GM19328 (cell line): ENCODE measurements around the gene CCDC167.

Source experiments
- ATAC-seq: cut with Tn5 transposase; IDR thresholded peaks from one replicate; pipeline ENCODE4 v1.9.1; 2021; ENCODE audit warnings: mild to moderate bottlenecking, moderate library complexity; ENCODE audit not compliant: unreplicated experiment

CCDC167 gene

DNA sequence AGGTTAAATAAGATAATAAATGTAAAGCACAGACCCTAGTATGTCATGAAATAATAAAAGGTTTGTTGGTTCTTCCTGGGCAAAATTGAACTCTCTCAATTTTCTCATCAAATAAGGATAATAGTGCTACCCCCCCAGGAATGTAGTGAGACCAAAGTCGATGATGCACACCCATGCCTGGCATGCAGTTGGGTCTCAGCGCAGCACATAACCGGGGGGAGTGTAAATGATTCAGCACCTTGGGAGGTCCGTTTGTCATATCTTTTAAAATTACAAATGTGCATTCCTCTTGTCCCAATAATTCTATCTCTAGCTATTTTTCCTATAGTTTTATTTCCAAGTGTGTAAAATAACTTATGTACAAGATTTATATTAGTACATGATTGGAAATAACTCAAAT, 31.3 kb upstream of the CCDC167 start:
- ATAC-seq = no peak

DNA sequence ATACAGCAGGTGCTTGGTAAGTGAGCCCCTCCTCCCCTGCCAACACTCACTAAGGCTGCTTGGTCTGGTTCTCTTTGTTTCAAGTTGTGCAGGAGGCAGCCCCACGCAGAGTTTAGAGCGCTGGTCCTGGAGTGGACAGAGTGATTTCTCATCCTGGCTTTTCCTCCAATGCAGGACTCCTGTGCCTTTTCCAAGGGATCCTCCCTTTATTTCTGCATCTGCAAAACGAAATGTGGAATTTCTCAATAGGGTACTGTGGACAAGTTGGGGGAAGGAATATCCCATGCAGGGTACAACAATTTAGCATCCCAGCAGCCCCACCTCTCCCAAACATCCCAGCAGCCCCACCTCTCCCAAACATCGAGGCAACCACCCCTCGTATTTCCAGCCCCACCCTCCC, 30.6 kb upstream of the CCDC167 start:
- no peak for ATAC-seq

- no peak for ATAC-seq
These were observed 28.8 kb upstream of the CCDC167 start for GRCh38 chr6:37528541-37528940.

GRCh38 chr6:37525460-37526357, 26.0 kb upstream of the CCDC167 start:
- ATAC-seq = no peak

GRCh38 chr6:37524970-37525318, 25.3 kb upstream of the CCDC167 start:
- no peak for ATAC-seq

- no peak for ATAC-seq
These were observed 24.6 kb upstream of the CCDC167 start for GRCh38 chr6:37524025-37524969.

- no peak for ATAC-seq
These were observed 23.7 kb upstream of the CCDC167 start for GRCh38 chr6:37523412-37523811.

- no peak for ATAC-seq
These were observed 23.1 kb upstream of the CCDC167 start for GRCh38 chr6:37522836-37523235.

- no peak for ATAC-seq
These were observed 22.0 kb upstream of the CCDC167 start for GRCh38 chr6:37521674-37522073.

GRCh38 chr6:37520926-37521325, 21.2 kb upstream of the CCDC167 start:
- no peak for ATAC-seq

GRCh38 chr6:37519461-37519860, 19.8 kb upstream of the CCDC167 start:
- ATAC-seq = no peak

GRCh38 chr6:37518116-37518515, 18.4 kb upstream of the CCDC167 start:
- ATAC-seq = no peak

- no peak for ATAC-seq
These were observed 17.7 kb upstream of the CCDC167 start for GRCh38 chr6:37517411-37517812.

DNA sequence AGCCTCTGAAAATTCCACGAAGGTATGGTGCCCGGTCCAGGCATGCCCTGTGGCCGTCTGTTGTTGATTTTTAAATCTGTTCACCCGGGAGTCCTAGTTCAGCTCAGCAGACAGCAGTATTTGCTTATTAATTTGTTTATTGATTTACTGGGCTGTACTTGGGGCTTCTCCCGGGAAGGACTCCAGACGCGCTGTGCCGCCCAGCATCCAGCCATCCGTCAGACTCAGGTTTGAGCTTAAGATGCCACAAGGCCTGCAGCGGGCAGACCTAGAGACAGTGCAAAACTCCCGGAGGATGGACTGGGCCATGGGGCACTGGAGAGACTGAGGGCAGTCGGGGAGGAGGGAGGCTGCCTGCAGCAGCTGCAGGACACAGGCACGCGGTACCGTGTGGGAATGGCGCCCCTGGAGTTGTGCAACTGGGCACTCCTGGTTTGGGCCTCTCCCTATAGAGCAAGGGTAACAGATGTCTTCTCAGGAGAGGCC, 17.3 kb upstream of the CCDC167 start:
- no peak for ATAC-seq

GRCh38 chr6:37516076-37516919, 16.6 kb upstream of the CCDC167 start:
- ATAC-seq = no peak

DNA sequence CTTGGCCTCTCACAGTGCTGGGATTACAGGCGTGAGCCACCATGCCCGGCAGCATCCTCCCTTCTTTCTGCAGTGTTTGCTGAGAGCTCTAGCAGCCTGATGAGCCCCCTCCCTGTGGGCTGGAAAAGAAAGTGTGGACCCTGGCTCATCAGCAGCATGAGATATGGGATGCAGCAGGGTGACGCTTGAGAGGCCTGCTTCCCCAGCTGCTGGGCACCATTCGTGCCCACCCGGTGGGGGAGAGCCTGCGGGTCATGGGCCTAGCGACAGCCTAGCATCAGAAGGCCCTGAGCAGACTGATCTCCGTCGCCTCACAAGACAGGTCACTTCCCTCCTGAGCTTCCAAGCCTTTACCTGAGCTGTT, 16.0 kb upstream of the CCDC167 start:
- ATAC-seq = no peak

DNA sequence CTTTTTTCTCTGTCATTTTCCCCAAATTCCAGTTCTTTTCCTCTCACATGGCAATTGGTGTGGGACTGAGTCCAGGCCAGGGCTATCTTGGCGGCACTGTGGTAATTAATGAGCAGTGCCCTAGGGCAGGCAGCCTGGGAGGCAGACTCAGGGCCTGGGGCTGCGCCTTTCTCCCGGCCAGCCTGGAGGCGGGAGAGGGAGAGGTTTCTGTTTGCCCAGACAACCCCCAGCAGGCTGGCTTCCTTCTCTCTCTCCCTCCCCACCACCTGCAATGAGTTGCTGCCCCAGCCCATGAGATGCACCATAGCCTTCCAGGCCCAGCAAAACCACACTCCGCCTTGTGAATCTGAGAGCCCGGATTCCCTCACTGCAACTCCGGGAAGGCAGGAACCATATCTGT, 15.1 kb upstream of the CCDC167 start:
- no peak for ATAC-seq

GRCh38 chr6:37514321-37514771, 14.7 kb upstream of the CCDC167 start:
- ATAC-seq = no peak

- no peak for ATAC-seq
These were observed 13.9 kb upstream of the CCDC167 start for GRCh38 chr6:37513576-37513975.

DNA sequence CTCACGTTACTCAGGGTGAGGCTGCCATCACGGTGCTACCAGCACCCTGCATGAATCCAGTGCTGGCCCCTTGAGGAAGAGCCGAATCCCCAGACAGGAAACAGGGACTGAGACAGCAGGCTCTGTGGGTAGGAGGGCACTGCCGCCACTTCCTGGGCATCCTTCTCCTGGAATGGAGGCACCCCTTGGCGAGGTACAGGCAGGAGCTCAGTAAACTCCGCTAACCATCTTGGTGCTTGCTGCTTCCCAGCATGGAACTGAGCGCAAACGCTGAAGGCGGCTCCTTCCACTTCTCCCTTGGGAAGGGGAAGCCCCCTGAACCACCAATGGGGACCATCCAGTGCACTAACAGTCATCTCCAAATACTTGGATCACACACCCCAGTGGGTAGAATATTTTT, 13.5 kb upstream of the CCDC167 start:
- ATAC-seq = no peak
